Sigmoid colon (tissue), 4 donors: ENCODE data around the gene MCM9.

Source experiments
- CTCF ChIP-seq, 4 experiments: fragments of 450-650 bp in 3 of 4; fragments of 200-600 bp in 1 of 4; IDR thresholded peaks; one replicate each; pipeline ENCODE4 v1.5.1; 2016 to 2019; ENCODE audit warnings: antibody characterized with exemption in 4 of 4, mild to moderate bottlenecking in 3 of 4, moderate library complexity in 2 of 4
- EP300 ChIP-seq, 4 donors: sonication (generic); formaldehyde crosslinking; IDR thresholded peaks; one replicate each; pipeline ENCODE4 v1.6.1; 2017; ENCODE audit warnings: antibody characterized with exemption in 4 of 4
- POLR2A ChIP-seq, 2 donors: fragments of 450-650 bp; IDR thresholded peaks; one replicate each; pipeline ENCODE4 v1.6.1; 2016; ENCODE audit warnings: antibody characterized with exemption in 2 of 2, mild to moderate bottlenecking in 2 of 2, moderate library complexity in 2 of 2
- POLR2AphosphoS5 ChIP-seq, 4 donors: sonication (generic); formaldehyde crosslinking; IDR thresholded peaks; one replicate each; pipeline ENCODE4 v1.6.1; 2017; ENCODE audit warnings: antibody characterized with exemption in 4 of 4

- TF ChIP-seq POLR2A (IDR thresholded peaks at IDR 0.05) (no peak), CTCF (IDR thresholded peaks at IDR 0.05) (no peak), POLR2AphosphoS5 (IDR thresholded peaks at IDR 0.05) (no peak), EP300 (IDR thresholded peaks at IDR 0.05) (no peak)
Observed at GRCh38 chr6:118856301-118856700, 78.7 kb downstream of the MCM9 start.
